GM18868 (cell line): ENCODE results near the gene CCR6.
A peak's percentile ranks its signal among the peaks of the same experiment; 100 is the strongest.
"Not testable (repeated sequence)": the region's sequence is repeated elsewhere in the genome, so short reads cannot be mapped to it uniquely, and the experiment has no call there.

Experiments
- ATAC-seq: cut with Tn5 transposase; IDR thresholded peaks from one replicate; pipeline ENCODE4 v1.9.1; 2021; ENCODE audit warnings: mild to moderate bottlenecking, moderate library complexity; ENCODE audit not compliant: unreplicated experiment

CCR6 gene

DNA sequence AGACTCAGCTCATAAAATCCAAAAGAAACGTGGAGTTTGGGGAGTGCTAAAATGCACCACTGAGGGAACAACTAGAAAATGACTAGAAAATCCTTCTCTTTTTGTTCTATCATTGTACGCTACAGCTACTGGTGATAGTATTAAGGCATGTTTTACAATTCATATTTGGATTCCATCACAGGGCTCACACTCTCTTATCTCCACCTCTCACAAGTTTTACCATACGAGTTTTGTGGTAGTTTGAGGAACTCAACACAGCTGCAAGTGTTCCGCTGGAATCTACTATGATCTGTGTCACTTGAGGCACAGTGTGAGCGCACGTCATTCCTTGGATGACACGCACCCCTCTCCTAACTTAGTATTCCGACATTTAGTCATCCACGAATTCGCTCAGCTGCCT lies 44.8 kb downstream of the CCR6 start:
- not testable (repeated sequence) for ATAC-seq

DNA sequence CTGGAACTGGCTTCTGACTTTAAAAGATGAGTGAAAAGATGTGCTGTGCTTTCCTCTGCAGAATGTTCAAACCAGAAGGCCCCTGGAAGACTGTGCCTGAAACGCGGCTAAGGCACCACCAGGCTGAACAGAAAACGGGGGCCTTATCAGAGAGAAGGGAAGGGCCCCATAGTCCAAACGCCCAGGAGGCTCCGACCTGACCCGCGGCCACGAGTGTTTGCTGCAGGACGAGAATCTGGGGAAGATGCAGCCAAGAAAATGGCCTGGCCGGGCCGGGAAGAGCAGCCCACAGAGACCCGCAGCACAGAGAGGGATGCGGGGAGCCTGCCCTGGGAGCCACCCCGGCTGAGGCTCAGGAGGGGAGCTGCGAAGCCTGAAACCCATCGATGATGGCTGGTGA lies 45.4 kb downstream of the CCR6 start:
- ATAC-seq: not testable (repeated sequence)

DNA sequence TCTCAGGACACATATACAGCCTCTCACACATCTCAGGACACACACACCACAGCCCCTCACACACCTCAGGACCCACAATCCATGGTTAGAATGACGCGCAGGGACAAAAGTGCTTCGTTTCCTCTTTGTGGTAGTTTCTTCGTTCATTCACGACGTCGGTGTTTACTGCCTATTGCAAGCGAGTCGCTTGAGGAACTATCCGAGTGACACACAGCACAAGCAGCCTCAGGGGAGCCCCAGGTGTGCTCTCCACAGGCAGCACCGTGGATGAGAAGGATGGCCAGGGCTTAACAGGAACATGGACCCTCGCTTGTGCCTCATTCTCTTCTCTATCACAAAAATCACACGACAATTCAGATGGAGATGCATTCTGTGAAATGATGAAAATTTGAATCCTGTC lies 47.0 kb downstream of the CCR6 start:
- ATAC-seq: not testable (repeated sequence)

DNA sequence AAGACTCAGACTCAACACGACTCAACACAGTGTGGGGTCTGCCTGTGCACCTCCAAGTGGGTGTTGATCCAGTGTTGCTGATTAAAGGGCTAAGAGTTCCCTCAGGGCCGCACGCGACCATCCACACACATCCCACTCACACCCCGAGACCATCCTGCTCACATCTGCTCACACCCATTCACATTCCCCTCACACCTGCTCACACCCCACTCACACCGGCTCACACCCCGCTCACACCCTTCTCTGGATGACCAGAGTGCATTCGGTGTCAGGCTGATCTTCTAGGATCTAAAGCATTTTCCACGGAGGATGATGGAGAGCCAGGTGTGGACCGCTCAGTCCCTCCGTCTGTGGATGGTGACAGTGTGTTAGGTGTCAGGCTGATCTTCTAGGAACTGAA lies 48.4 kb downstream of the CCR6 start:
- not testable (repeated sequence) for ATAC-seq

DNA sequence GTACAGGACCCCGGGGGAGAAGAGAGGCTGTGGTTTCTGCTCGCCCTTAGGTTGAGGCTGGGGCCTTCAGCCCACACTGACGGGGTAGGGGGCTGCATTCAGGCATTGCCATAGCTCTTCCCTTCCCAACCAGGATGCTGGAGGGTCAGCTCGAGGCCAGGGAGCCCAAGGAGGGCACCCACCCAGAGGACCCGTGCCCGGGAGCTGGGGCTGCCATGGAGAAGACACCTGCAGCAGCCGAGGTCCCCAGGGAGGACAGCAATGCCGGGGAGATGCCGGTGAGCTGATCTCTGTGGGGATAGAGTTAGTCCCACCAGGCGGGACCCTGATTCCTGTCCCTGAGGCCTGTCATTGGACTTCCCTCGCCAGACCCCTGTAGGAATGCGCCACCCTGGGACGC lies 49.1 kb downstream of the CCR6 start:
- not testable (repeated sequence) for ATAC-seq

DNA sequence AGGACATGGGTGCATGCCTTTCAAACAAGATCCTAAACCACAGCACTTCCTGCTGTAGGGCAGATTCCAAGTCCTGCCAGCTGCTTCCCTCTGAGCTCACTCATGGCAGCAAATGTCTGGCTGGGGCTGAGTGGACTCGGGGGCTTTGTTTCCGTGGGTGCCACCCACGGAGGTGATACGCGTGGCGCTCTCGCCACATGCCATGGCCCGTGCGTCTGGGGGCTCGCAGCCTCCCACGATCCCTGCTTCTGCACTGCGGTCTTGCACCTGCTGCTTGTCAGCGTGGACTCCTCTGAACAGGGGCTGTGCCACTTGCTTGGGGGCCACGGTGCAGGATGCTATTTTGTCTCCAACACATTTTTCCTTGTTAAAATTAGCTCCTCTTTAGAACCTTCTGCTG lies 54.4 kb downstream of the CCR6 start:
- not testable (repeated sequence) for ATAC-seq

DNA sequence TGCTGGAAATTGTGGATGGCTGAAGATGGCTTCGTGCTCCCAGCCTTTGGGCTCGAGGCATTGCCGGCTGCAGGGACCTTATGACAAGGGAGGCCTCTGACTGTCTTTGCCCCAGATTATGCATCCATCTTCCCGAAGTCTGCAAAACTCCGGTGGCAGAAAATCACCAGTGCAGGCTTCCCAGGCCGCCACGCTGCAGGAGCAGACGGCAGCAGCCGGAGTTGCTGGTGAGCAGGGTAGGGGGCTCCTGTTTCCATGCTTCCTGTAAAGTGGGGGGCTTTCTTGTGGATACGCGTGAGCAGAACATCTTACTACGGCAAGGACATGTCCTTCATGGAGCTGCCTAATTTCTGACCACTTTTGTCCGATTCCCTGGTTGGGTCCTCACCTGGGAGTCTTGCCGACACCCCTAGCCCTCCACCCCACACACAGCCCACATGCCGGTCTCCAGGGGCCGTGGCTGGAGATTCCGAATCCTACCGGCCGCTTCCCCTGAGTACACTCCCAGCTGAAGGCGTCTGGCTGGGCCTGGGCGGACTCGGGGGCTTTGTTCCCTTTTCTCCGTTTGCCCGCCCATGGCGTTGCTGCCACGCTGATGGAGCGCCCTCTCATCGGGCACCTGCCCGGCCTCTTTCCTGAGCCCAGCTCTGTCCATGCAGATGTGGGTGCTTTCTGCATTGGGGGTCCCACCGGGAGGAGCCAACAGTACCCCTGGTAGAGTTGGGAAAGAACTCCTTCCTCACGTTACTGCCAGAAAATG lies 56.2 kb downstream of the CCR6 start:
- not testable (repeated sequence) for ATAC-seq

GRCh38 chr6:167180086-167180485 lies 57.2 kb downstream of the CCR6 start:
- ATAC-seq: not testable (repeated sequence)

GRCh38 chr6:167181351-167181750 lies 58.5 kb downstream of the CCR6 start:
- ATAC-seq: not testable (repeated sequence)

- peak; percentile 86 for ATAC-seq
Observed at GRCh38 chr6:167182913-167183314, 60.0 kb downstream of the CCR6 start.

GRCh38 chr6:167185101-167185500 lies 62.2 kb downstream of the CCR6 start:
- not testable (repeated sequence) for ATAC-seq

GRCh38 chr6:167187275-167187674 lies 64.4 kb downstream of the CCR6 start:
- not testable (repeated sequence) for ATAC-seq
